Activated CD8-positive, alpha-beta T cell treated with anti-CD3 and anti-CD28 coated beads, Interleukin-2, amount 10 ng/mL, durations not matched to agents 7 days and 5 days (primary cell): ENCODE data around the gene SLC22A12. TPM values are rescaled to one million over a fixed set of nuclear protein-coding genes. Genes with fewer than 3 reads are reported as not detected.
"Not testable (repeated sequence)": the region's sequence is repeated elsewhere in the genome, so short reads cannot be mapped to it uniquely, and the experiment has no call there.

Source experiments
- ATAC-seq: fragments of 150-1000 bp; cut with Tn5 transposase; one replicate; pipeline ENCODE4 v1.10.0; 2021; ENCODE audit warnings: moderate library complexity
- CTCF ChIA-PET: fragments of 350-600 bp; sonication (Branson Sonifier 250); formaldehyde crosslinking; loops from one replicate; lab custom pipeline; 2021; ENCODE audit warnings: antibody characterized with exemption; lab: Charles Lee
- POLR2A ChIA-PET: fragments of 350-600 bp; sonication (Branson Sonifier 250); formaldehyde crosslinking; loops from one replicate; lab custom pipeline; 2021; ENCODE audit warnings: antibody characterized with exemption; lab: Charles Lee
- DNase-seq: peaks from one replicate; pipeline ENCODE4 v3.0.0-alpha.2; 2020
- H3K27ac Mint-ChIP-seq: one replicate; pipeline ENCODE4 v1.8.0; 2021; ENCODE audit warnings: mild to moderate bottlenecking, mixed read lengths
- H3K27me3 Mint-ChIP-seq: one replicate; pipeline ENCODE4 v1.8.0; 2021; ENCODE audit warnings: low read depth, mixed read lengths
- H3K36me3 Mint-ChIP-seq: one replicate; pipeline ENCODE4 v1.8.0; 2021; ENCODE audit warnings: low read depth, mixed read lengths
- H3K4me1 Mint-ChIP-seq: one replicate; pipeline ENCODE4 v1.8.0; 2021; ENCODE audit warnings: low read depth, mixed read lengths
- H3K4me3 Mint-ChIP-seq: one replicate; pipeline ENCODE4 v1.8.0; 2021; ENCODE audit warnings: mild to moderate bottlenecking, mixed read lengths
- H3K9me3 Mint-ChIP-seq: one replicate; pipeline ENCODE4 v1.8.0; 2022; ENCODE audit warnings: mixed read lengths; ENCODE audit not compliant: insufficient read depth
- total RNA-seq, 2 experiments: library from RNA; stranded (reverse); gene quantifications; one replicate each; pipeline ENCODE4 v1.2.3, GENCODE V29; 2021

The SLC22A12 gene
- total RNA-seq, 2 experiments from 2014 or later = not detected

GRCh38 chr11:64558065-64558745, 32.8 kb upstream of the SLC22A12 start:
- POLR2A ChIA-PET = no interaction called here
- Mint-ChIP-seq H3K4me1 (peaks cover 6% of the 10 kb centered on the region), H3K9me3 (no peaks in the 10 kb centered on the region), H3K36me3 (no peaks in the 10 kb centered on the region), H3K27me3 (no peaks in the 10 kb centered on the region), H3K4me3 (no peak overlapping the region), H3K27ac (no peak overlapping the region)
- DNase-seq (no peak), ATAC-seq (no peak)
- CTCF ChIA-PET = interaction anchor here (1.2 kb wide), 1 partner anchor 90 kb away, joined by 5 read pairs; no protein-coding TSS in a partner anchor

GRCh38 chr11:64558869-64559268, 32.2 kb upstream of the SLC22A12 start:
- H3K27ac Mint-ChIP-seq = no peak overlapping the region
- DNase-seq = no peak
- no peaks in the 10 kb centered on the region for H3K27me3 Mint-ChIP-seq
- CTCF ChIA-PET = no interaction called here
- POLR2A ChIA-PET = no interaction called here
- ATAC-seq = no peak
- no peaks in the 10 kb centered on the region for H3K36me3 Mint-ChIP-seq
- H3K4me3 Mint-ChIP-seq = no peak overlapping the region
- peaks cover 6% of the 10 kb centered on the region for H3K4me1 Mint-ChIP-seq
- H3K9me3 Mint-ChIP-seq = no peaks in the 10 kb centered on the region

- no peaks in the 10 kb centered on the region for H3K27me3 Mint-ChIP-seq
- no peak overlapping the region for H3K27ac Mint-ChIP-seq
- ChIA-PET POLR2A (no interaction called here), CTCF (no interaction called here)
- DNase-seq (no peak), ATAC-seq (no peak)
- no peak overlapping the region for H3K4me3 Mint-ChIP-seq
- H3K4me1 Mint-ChIP-seq = peaks cover 6% of the 10 kb centered on the region
- no peaks in the 10 kb centered on the region for H3K9me3 Mint-ChIP-seq
- H3K36me3 Mint-ChIP-seq = no peaks in the 10 kb centered on the region
Observed at GRCh38 chr11:64559351-64560138, 31.5 kb upstream of the SLC22A12 start.

- H3K4me1 Mint-ChIP-seq = peaks cover 4% of the 10 kb centered on the region
- no peak overlapping the region for H3K27ac Mint-ChIP-seq
- DNase-seq (no peak), ATAC-seq (no peak)
- no peak overlapping the region for H3K4me3 Mint-ChIP-seq
- ChIA-PET POLR2A (no interaction called here), CTCF (no interaction called here)
- no peaks in the 10 kb centered on the region for H3K36me3 Mint-ChIP-seq
- H3K27me3 Mint-ChIP-seq = no peaks in the 10 kb centered on the region
- no peaks in the 10 kb centered on the region for H3K9me3 Mint-ChIP-seq
Observed at GRCh38 chr11:64560139-64560771, 30.8 kb upstream of the SLC22A12 start.

- Mint-ChIP-seq H3K27me3 (no peaks in the 10 kb centered on the region), H3K4me3 (no peak overlapping the region), H3K36me3 (no peaks in the 10 kb centered on the region), H3K9me3 (no peaks in the 10 kb centered on the region), H3K4me1 (no peaks in the 10 kb centered on the region), H3K27ac (no peak overlapping the region)
- no peak for DNase-seq
- POLR2A ChIA-PET = no interaction called here
- CTCF ChIA-PET = no interaction called here
- no peak for ATAC-seq
Observed at GRCh38 chr11:64560941-64561340, 30.1 kb upstream of the SLC22A12 start.

- H3K36me3 Mint-ChIP-seq, ATAC-seq, H3K27ac Mint-ChIP-seq, H3K27me3 Mint-ChIP-seq, H3K4me3 Mint-ChIP-seq, POLR2A ChIA-PET, H3K9me3 Mint-ChIP-seq, CTCF ChIA-PET, DNase-seq, H3K4me1 Mint-ChIP-seq: not testable (repeated sequence)
Observed at GRCh38 chr11:64561429-64561828, 29.6 kb upstream of the SLC22A12 start.

- Mint-ChIP-seq H3K36me3 (no peaks in the 10 kb centered on the region), H3K4me1 (peaks cover 2% of the 10 kb centered on the region), H3K27ac (no peak overlapping the region), H3K27me3 (no peaks in the 10 kb centered on the region), H3K9me3 (no peaks in the 10 kb centered on the region), H3K4me3 (no peak overlapping the region)
- no peak for ATAC-seq
- ChIA-PET POLR2A (no interaction called here), CTCF (no interaction called here)
- no peak for DNase-seq
Observed at GRCh38 chr11:64561984-64562722, 28.9 kb upstream of the SLC22A12 start.

GRCh38 chr11:64562723-64563351, 28.2 kb upstream of the SLC22A12 start:
- ATAC-seq = no peak
- ChIA-PET POLR2A (no interaction called here), CTCF (no interaction called here)
- DNase-seq = no peak
- Mint-ChIP-seq H3K4me3 (no peak overlapping the region), H3K27me3 (no peaks in the 10 kb centered on the region), H3K9me3 (no peaks in the 10 kb centered on the region), H3K4me1 (peaks cover 2% of the 10 kb centered on the region), H3K27ac (no peak overlapping the region), H3K36me3 (no peaks in the 10 kb centered on the region)

GRCh38 chr11:64563966-64564365, 27.1 kb upstream of the SLC22A12 start:
- ATAC-seq = no peak
- no peak overlapping the region for H3K4me3 Mint-ChIP-seq
- no peaks in the 10 kb centered on the region for H3K27me3 Mint-ChIP-seq
- no peak overlapping the region for H3K27ac Mint-ChIP-seq
- DNase-seq = no peak
- CTCF ChIA-PET = no interaction called here
- H3K36me3 Mint-ChIP-seq = no peaks in the 10 kb centered on the region
- H3K9me3 Mint-ChIP-seq = no peaks in the 10 kb centered on the region
- POLR2A ChIA-PET = no interaction called here
- H3K4me1 Mint-ChIP-seq = peaks cover 2% of the 10 kb centered on the region

GRCh38 chr11:64564419-64564818, 26.6 kb upstream of the SLC22A12 start:
- Mint-ChIP-seq H3K4me1 (peaks cover 2% of the 10 kb centered on the region), H3K36me3 (no peaks in the 10 kb centered on the region), H3K27me3 (no peaks in the 10 kb centered on the region), H3K27ac (no peak overlapping the region), H3K9me3 (no peaks in the 10 kb centered on the region), H3K4me3 (no peak overlapping the region)
- POLR2A ChIA-PET = no interaction called here
- ATAC-seq (no peak), DNase-seq (no peak)
- CTCF ChIA-PET = interaction anchor here (1.5 kb wide), 1 partner anchor 85 kb away, joined by 5 read pairs; no protein-coding TSS in a partner anchor
